SU-DHL-6 (cell line): ENCODE data around the gene COL6A1.

ENCODE experiments used
- EZH2phosphoT487 ChIP-seq: fragments of 200-600 bp; sonication (generic), shearing (Covaris generic); conservative IDR thresholded peaks from 2 replicates; pipeline ENCODE4 v1.6.1; 2018; ENCODE audit warnings: mild to moderate bottlenecking, antibody characterized with exemption, low read length, moderate library complexity, mixed read lengths
- TF ChIP-seq, protein P1 (sequence below): fragments of 200-600 bp; sonication (generic); IDR thresholded peaks from one replicate; pipeline ENCODE4 v1.5.1; 2017; ENCODE audit warnings: antibody characterized with exemption, mild to moderate bottlenecking, low read length, moderate library complexity; ENCODE audit not compliant: insufficient read depth, poor library complexity, severe bottlenecking

DNA sequence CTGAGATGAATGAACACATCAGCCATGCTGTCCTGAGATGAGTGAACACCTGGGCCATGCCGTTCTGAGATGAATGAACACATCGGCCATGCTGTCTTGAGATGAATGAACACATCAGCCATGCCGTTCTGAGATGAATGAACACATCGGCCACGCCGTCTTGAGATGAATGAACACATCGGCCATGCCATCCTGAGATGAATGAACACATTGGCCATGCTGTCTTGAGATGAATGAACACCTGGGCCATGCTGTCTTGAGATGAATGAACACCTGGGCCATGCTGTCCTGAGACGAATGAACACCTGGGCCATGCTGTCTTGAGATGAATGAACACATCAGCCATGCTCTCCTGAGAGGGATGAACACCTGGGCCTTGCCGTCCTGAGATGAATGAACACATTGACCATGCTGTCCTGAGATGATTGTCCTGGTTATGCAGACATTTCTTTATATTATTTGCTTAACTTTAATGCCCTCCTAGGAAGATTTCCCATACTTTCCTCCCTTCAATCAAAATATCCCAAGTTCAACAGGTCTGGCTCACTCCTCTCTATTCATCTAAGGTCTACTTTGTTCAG lies 48.6 kb upstream of the COL6A1 start:
- TF ChIP-seq, protein P1, sequence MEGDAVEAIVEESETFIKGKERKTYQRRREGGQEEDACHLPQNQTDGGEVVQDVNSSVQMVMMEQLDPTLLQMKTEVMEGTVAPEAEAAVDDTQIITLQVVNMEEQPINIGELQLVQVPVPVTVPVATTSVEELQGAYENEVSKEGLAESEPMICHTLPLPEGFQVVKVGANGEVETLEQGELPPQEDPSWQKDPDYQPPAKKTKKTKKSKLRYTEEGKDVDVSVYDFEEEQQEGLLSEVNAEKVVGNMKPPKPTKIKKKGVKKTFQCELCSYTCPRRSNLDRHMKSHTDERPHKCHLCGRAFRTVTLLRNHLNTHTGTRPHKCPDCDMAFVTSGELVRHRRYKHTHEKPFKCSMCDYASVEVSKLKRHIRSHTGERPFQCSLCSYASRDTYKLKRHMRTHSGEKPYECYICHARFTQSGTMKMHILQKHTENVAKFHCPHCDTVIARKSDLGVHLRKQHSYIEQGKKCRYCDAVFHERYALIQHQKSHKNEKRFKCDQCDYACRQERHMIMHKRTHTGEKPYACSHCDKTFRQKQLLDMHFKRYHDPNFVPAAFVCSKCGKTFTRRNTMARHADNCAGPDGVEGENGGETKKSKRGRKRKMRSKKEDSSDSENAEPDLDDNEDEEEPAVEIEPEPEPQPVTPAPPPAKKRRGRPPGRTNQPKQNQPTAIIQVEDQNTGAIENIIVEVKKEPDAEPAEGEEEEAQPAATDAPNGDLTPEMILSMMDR = no peak
- TF ChIP-seq EZH2phosphoT487 = no peak
